Measurements from ENCODE around the gene IFNGR1. TPM values are rescaled to one million over a fixed set of nuclear protein-coding genes. Genes with fewer than 3 reads are reported as not detected.

The IFNGR1 gene
- total and polyA plus RNA-seq, 2 of the 13 experiments (the other 11 are each of a cell fraction or from before 2014, with no cell fraction given): 82.8 to 87.8 TPM

- TF ChIP-seq ETV5 (CRISPR knock-in tag; IDR thresholded peaks at IDR 0.05; ENCODE audit: borderline replicate concordance): peak; percentile 87
- no peak for TF ChIP-seq LRRFIP1 (CRISPR knock-in tag; conservative IDR thresholded peaks at IDR 0.05)
- TF ChIP-seq NBN (conservative IDR thresholded peaks at IDR 0.05): no peak
- TF ChIP-seq TGIF2 (CRISPR knock-in tag; IDR thresholded peaks at IDR 0.05): peak; percentile 93
- peak; percentile 95 for TF ChIP-seq SATB2 (CRISPR knock-in tag; IDR thresholded peaks at IDR 0.05)
- peak; percentile 85 for TF ChIP-seq RCOR2 (CRISPR knock-in tag; IDR thresholded peaks at IDR 0.05)
- peak; percentile 6; the same call in 1 of the 2 replicates for TF ChIP-seq ZBTB1 (CRISPR knock-in tag; IDR thresholded peaks at IDR 0.05; ENCODE audit: borderline replicate concordance)
- no peak for TF ChIP-seq REXO4 (CRISPR knock-in tag; IDR thresholded peaks at IDR 0.05; ENCODE audit: borderline replicate concordance)
- peak; percentile 11; the same call in 1 of the 2 replicates for TF ChIP-seq FOSL1 (CRISPR knock-in tag; IDR thresholded peaks at IDR 0.05; ENCODE audit: borderline replicate concordance)
- TF ChIP-seq CHD2 (IDR thresholded peaks at IDR 0.05; ENCODE audit: low read depth, low read length): peak; percentile 76
- TF ChIP-seq SOX13 (IDR thresholded peaks at IDR 0.05): peak; percentile 69; the same call in 1 of the 2 replicates
- TF ChIP-seq SOX13 (CRISPR knock-in tag; conservative IDR thresholded peaks at IDR 0.05 in 1 of 2, IDR thresholded peaks at IDR 0.05 in 1 of 2): peak in 1 of 2 experiments; percentile 84; a peak in 2 of 4 replicates
- TF ChIP-seq KMT2A (CRISPR knock-in tag; IDR thresholded peaks at IDR 0.05): peak; percentile 92
- TF ChIP-seq BRF2 (CRISPR knock-in tag; IDR thresholded peaks at IDR 0.05): no peak
- peak; percentile 92 for TF ChIP-seq ATF7-NPFF (CRISPR knock-in tag; IDR thresholded peaks at IDR 0.05; ENCODE audit: low read depth)
- TF ChIP-seq USF2 (IDR thresholded peaks at IDR 0.05; ENCODE audit: low read depth, low read length): no peak
- no peak for TF ChIP-seq USF2 (CRISPR knock-in tag; IDR thresholded peaks at IDR 0.05; ENCODE audit: borderline replicate concordance)
- peak; percentile 62; the same call in 1 of the 2 replicates for TF ChIP-seq ZNF263 (CRISPR knock-in tag; IDR thresholded peaks at IDR 0.05)
- TF ChIP-seq ZFAT (CRISPR knock-in tag; conservative IDR thresholded peaks at IDR 0.05): no peak
- TF ChIP-seq GPBP1L1 (CRISPR knock-in tag; IDR thresholded peaks at IDR 0.05): no peak
- no peak for TF ChIP-seq CBX2 (IDR thresholded peaks at IDR 0.05; ENCODE audit: low read depth, low read length)
- TF ChIP-seq CBX2 (CRISPR knock-in tag; IDR thresholded peaks at IDR 0.05; ENCODE audit: low read depth): 0 out of 2 replicates have a peak, but pooled peaks have one; percentile 61
- no peak for TF ChIP-seq EZH2 (conservative IDR thresholded peaks at IDR 0.05; ENCODE audit: low read depth, low read length)
- peak; percentile 90 for TF ChIP-seq MXD4 (CRISPR knock-in tag; IDR thresholded peaks at IDR 0.05)
- peak; percentile 60; the same call in 1 of the 2 replicates for TF ChIP-seq ZSCAN9 (CRISPR knock-in tag; IDR thresholded peaks at IDR 0.05; ENCODE audit: borderline replicate concordance)
Measured at GRCh38 chr6:137218917-137219663, at the start of gene IFNGR1 (continued).

All from HepG2 (cell line).